Measurements from ENCODE around the gene CYP2U1. TPM values are rescaled to one million over a fixed set of nuclear protein-coding genes. Genes with fewer than 3 reads are reported as not detected.
"Not testable (repeated sequence)": the region's sequence is repeated elsewhere in the genome, so short reads cannot be mapped to it uniquely, and the experiment has no call there.

The CYP2U1 gene
- total RNA-seq, 1 experiment from 2014 or later, result 1.2 TPM

DNA sequence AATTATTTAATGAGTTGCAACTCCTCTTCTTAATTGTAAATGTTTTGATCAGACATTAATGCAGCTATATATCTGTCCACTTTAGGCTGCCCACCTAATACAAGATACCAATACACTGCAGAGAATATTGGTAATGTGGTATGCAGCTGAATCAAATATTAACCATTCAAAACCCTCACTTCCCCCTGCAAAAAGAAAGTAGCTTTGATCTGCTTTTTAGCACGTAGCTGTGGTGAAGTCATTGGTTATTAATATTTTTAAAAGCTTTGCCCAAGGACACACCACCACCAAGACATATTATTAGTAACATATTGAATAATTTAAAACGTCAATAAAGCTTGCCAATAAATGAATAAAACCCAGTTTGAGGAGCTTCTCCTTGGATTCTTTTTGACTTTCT is 28.6 kb upstream of the CYP2U1 start:
- DNase-seq (ENCODE audit: low read depth, low spot score), result no peak
- Histone ChIP-seq H3K27me3 (ENCODE audit: control insufficient read depth, insufficient read depth, low read length) (no peaks in the 10 kb centered on the region), H3K27ac (ENCODE audit: low read length) (no peak overlapping the region), H3K4me3 (ENCODE audit: low read depth in 2 of 2, low read length in 2 of 2) (no peak overlapping the region), H3K9me3 (ENCODE audit: control insufficient read depth, insufficient read depth, low read depth, low read length) (no peaks in the 10 kb centered on the region), H3K4me1 (ENCODE audit: control insufficient read depth, insufficient read depth, low read length) (no peaks in the 10 kb centered on the region), H3K36me3 (ENCODE audit: control insufficient read depth, insufficient read depth, low read length) (no peaks in the 10 kb centered on the region)
- BruUV-seq (replicated peaks), result no TSS peak
- in situ Hi-C loops (cut with HindIII; ENCODE audit: low pct_unique_long_range_greater_than_20kb, low sequenced_read_pairs) (no loop called here), intact Hi-C loops (cut with micrococcal nuclease; ENCODE audit: unreplicated experiment) (no loop called here)
- ATAC-seq, result no peak
- POLR2A ChIA-PET, result no interaction called here
- no peak for TF ChIP-seq REST (IDR thresholded peaks at IDR 0.05; ENCODE audit: insufficient read depth in 1 of 2, low read depth in 2 of 2, low read length in 1 of 2)
- TF ChIP-seq POLR2AphosphoS5 (IDR thresholded peaks at IDR 0.05; ENCODE audit: low read depth, low read length), result no peak
- TF ChIP-seq TCF7L2 (IDR thresholded peaks at IDR 0.05; ENCODE audit: low read depth, low read length), result no peak
- no peak for TF ChIP-seq SIN3A (IDR thresholded peaks at IDR 0.05; ENCODE audit: borderline replicate concordance, insufficient read depth, low read depth, low read length)
- TF ChIP-seq, protein P1, sequence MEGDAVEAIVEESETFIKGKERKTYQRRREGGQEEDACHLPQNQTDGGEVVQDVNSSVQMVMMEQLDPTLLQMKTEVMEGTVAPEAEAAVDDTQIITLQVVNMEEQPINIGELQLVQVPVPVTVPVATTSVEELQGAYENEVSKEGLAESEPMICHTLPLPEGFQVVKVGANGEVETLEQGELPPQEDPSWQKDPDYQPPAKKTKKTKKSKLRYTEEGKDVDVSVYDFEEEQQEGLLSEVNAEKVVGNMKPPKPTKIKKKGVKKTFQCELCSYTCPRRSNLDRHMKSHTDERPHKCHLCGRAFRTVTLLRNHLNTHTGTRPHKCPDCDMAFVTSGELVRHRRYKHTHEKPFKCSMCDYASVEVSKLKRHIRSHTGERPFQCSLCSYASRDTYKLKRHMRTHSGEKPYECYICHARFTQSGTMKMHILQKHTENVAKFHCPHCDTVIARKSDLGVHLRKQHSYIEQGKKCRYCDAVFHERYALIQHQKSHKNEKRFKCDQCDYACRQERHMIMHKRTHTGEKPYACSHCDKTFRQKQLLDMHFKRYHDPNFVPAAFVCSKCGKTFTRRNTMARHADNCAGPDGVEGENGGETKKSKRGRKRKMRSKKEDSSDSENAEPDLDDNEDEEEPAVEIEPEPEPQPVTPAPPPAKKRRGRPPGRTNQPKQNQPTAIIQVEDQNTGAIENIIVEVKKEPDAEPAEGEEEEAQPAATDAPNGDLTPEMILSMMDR (IDR thresholded peaks at IDR 0.05), result no peak
- CTCF ChIA-PET, result no interaction called here

DNA sequence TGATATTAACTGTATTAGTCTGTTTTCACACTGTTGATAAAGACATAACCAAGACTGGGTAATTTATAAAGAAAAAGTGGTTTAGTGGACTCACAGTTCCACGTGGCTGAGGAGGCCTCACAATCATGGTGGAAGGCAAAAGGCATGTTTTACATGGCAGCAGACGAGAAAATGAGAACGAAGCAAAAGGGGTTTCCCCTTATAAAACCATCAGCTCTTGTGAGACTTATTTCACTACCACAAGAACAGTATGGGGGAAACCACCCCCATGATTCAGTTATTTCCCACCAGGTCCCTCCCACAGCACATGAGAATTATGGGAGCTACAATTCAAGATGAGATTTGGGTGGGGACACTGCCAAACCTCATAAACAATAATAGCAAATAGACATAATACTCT is 26.3 kb upstream of the CYP2U1 start:
- DNase-seq (ENCODE audit: low read depth, low spot score); ATAC-seq; H3K9me3 ChIP-seq (ENCODE audit: control insufficient read depth, insufficient read depth, low read depth, low read length); H3K27me3 ChIP-seq (ENCODE audit: control insufficient read depth, insufficient read depth, low read length); H3K4me3 ChIP-seq (ENCODE audit: low read depth in 2 of 2, low read length in 2 of 2); CTCF ChIA-PET; intact Hi-C loops (cut with micrococcal nuclease; ENCODE audit: unreplicated experiment); POLR2A ChIA-PET; BruUV-seq (replicated peaks); in situ Hi-C loops (cut with HindIII; ENCODE audit: low pct_unique_long_range_greater_than_20kb, low sequenced_read_pairs); H3K36me3 ChIP-seq (ENCODE audit: control insufficient read depth, insufficient read depth, low read length); H3K4me1 ChIP-seq (ENCODE audit: control insufficient read depth, insufficient read depth, low read length); H3K27ac ChIP-seq (ENCODE audit: low read length): not testable (repeated sequence)

- no peak overlapping the region for H3K4me3 ChIP-seq (ENCODE audit: low read depth in 2 of 2, low read length in 2 of 2)
- H3K27me3 ChIP-seq (ENCODE audit: control insufficient read depth, insufficient read depth, low read length), result no peaks in the 10 kb centered on the region
- no peak for ATAC-seq
- no TSS peak for BruUV-seq (replicated peaks)
- H3K36me3 ChIP-seq (ENCODE audit: control insufficient read depth, insufficient read depth, low read length), result no peaks in the 10 kb centered on the region
- no peak overlapping the region for H3K27ac ChIP-seq (ENCODE audit: low read length)
- in situ Hi-C loops (cut with HindIII; ENCODE audit: low pct_unique_long_range_greater_than_20kb, low sequenced_read_pairs), result no loop called here
- intact Hi-C loops (cut with micrococcal nuclease; ENCODE audit: unreplicated experiment), result no loop called here
- no peaks in the 10 kb centered on the region for H3K4me1 ChIP-seq (ENCODE audit: control insufficient read depth, insufficient read depth, low read length)
- POLR2A ChIA-PET, result no interaction called here
- CTCF ChIA-PET, result no interaction called here
- TF ChIP-seq POLR2AphosphoS5 (IDR thresholded peaks at IDR 0.05; ENCODE audit: low read depth, low read length), result no peak
- no peak for TF ChIP-seq SIN3A (IDR thresholded peaks at IDR 0.05; ENCODE audit: borderline replicate concordance, insufficient read depth, low read depth, low read length)
- TF ChIP-seq TCF7L2 (IDR thresholded peaks at IDR 0.05; ENCODE audit: low read depth, low read length), result no peak
- no peak for TF ChIP-seq REST (IDR thresholded peaks at IDR 0.05; ENCODE audit: insufficient read depth in 1 of 2, low read depth in 2 of 2, low read length in 1 of 2)
- TF ChIP-seq, protein P1 (IDR thresholded peaks at IDR 0.05), result no peak
- no peak for DNase-seq (ENCODE audit: low read depth, low spot score)
- H3K9me3 ChIP-seq (ENCODE audit: control insufficient read depth, insufficient read depth, low read depth, low read length), result no peaks in the 10 kb centered on the region
Measured at GRCh38 chr4:107906458-107907100, 24.8 kb upstream of the CYP2U1 start.

Data from Panc1 (cell line).